ENCODE data around the gene ZSWIM6. TPM values are rescaled to one million over a fixed set of nuclear protein-coding genes. Genes with fewer than 3 reads are reported as not detected.

ZSWIM6 gene
- total RNA-seq, 1 donor from 2014 or later: 50.2 TPM

DNA sequence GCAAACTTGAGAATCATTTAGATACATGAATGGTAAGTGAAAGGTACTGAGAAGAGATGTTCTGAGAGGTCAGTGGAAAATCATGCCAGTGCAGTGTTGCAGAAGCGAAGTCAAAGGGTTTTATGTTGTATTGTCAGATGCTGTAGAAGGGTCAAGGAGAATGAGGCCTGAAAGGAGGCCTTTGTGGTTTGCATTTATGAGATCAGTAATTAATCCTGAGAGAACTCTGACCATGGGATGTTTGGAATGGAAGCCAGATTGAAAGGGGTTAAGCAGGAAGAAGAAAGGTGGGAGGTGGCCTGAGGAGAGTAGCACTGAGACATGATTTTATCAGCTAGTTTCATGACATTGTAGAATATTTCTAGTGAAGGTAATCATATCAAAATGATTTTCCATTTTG lies 97.8 kb downstream of the ZSWIM6 start:
- Mint-ChIP-seq H3K4me1 (ENCODE audit: low read depth, unreplicated experiment) (peaks cover 14% of the 10 kb centered on the region), H3K27ac (ENCODE audit: unreplicated experiment) (no peak overlapping the region), H3K4me3 (ENCODE audit: unreplicated experiment) (no peak overlapping the region), H3K36me3 (ENCODE audit: unreplicated experiment) (no peaks in the 10 kb centered on the region), H3K27me3 (ENCODE audit: unreplicated experiment) (no peaks in the 10 kb centered on the region), H3K9me3 (ENCODE audit: unreplicated experiment) (peaks cover 2% of the 10 kb centered on the region)
- DNase-seq: no peak
- TF ChIP-seq, protein P1, sequence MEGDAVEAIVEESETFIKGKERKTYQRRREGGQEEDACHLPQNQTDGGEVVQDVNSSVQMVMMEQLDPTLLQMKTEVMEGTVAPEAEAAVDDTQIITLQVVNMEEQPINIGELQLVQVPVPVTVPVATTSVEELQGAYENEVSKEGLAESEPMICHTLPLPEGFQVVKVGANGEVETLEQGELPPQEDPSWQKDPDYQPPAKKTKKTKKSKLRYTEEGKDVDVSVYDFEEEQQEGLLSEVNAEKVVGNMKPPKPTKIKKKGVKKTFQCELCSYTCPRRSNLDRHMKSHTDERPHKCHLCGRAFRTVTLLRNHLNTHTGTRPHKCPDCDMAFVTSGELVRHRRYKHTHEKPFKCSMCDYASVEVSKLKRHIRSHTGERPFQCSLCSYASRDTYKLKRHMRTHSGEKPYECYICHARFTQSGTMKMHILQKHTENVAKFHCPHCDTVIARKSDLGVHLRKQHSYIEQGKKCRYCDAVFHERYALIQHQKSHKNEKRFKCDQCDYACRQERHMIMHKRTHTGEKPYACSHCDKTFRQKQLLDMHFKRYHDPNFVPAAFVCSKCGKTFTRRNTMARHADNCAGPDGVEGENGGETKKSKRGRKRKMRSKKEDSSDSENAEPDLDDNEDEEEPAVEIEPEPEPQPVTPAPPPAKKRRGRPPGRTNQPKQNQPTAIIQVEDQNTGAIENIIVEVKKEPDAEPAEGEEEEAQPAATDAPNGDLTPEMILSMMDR (IDR thresholded peaks at IDR 0.05; ENCODE audit: partially characterized antibody, unreplicated experiment): no peak

DNA sequence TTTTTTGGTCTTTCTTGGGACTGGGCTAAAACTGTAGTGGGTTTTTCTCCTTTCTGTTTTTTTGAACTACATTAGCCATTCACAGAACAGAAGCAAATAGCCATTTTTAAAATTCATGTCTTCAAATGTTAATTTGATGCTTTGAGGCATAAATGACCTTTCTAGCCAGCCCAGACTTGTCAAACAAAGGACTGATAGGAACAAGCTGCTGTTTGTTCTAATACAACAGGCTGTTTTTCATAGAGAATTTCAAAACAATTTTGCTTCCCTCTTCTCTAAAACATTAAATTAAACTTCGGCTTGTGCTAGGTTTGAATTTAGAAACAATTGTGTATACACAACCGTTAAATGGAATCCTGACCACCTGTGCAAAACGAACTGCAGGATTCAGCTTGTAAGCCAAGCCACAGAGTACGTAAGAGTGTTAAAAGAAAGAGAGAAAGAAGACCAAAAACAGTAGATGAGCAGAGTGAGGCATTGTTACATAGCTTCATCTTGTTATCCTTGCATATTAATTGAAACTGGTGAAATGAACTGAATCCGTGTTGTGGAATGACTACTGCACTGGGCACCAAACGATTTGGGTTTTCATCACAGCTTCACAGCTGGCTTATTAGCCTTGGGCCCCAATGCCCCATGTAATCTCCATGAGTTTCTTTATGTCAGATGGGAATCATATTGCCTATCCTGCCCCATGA lies 100.0 kb downstream of the ZSWIM6 start:
- H3K9me3 Mint-ChIP-seq (ENCODE audit: unreplicated experiment): peaks cover 2% of the 10 kb centered on the region
- H3K4me3 Mint-ChIP-seq (ENCODE audit: unreplicated experiment): no peak overlapping the region
- peaks cover 19% of the 10 kb centered on the region for H3K4me1 Mint-ChIP-seq (ENCODE audit: low read depth, unreplicated experiment)
- no peaks in the 10 kb centered on the region for H3K27me3 Mint-ChIP-seq (ENCODE audit: unreplicated experiment)
- TF ChIP-seq, protein P1 (IDR thresholded peaks at IDR 0.05; ENCODE audit: partially characterized antibody, unreplicated experiment): no peak
- no peak overlapping the region for H3K27ac Mint-ChIP-seq (ENCODE audit: unreplicated experiment)
- DNase-seq: no peak
- H3K36me3 Mint-ChIP-seq (ENCODE audit: unreplicated experiment): no peaks in the 10 kb centered on the region

DNA sequence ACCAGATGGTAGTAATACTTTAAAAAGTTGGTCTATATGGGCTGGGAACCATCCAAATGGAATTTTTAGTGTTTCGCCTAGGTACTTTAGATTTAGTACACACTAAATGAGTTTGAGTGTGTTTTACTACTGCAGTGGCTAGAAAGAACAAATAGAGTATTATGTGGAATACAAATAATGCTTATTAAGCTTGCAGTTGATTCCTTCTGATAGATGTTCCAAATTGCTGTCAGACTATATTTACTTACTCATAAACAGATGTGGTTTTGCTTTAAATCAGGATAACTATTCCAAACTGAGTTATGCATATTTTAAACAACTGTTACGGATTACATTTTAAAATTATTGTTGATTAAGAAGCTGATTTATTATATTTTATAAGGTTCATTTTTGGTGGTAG lies 103.3 kb downstream of the ZSWIM6 start:
- no peaks in the 10 kb centered on the region for H3K27me3 Mint-ChIP-seq (ENCODE audit: unreplicated experiment)

DNA sequence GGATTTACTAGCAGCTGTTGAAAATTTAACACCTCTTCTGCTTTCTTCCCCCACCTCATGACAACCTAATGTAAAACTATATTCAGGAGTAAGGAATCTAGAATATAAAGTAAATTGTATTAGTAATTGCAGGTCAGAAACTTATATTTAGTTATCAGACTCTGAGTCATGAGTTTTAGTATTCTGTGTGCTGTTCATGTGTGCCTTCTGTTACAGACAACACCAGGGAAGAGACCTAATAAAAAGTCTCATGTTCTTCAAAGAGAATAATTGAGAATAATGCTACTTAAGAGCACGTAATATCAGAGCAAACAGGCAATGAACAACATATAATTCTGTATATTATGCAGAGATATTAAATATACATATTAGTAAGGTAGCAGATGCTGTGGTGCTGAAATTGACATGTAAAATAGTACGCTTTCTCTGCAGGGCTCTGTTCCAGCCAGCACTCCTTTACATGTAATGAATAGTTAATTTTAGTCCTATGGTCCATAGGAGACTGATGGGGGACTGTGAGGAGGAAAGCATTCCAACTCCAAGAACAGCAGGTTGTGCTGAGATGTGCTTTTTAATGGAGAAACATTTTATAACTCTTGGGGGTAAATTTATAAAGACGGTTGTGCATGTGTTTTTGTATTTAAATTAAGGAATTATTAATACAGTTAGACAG lies 106.4 kb downstream of the ZSWIM6 start:
- Mint-ChIP-seq H3K27me3 (ENCODE audit: unreplicated experiment) (no peaks in the 10 kb centered on the region), H3K4me3 (ENCODE audit: unreplicated experiment) (no peak overlapping the region), H3K27ac (ENCODE audit: unreplicated experiment) (peak overlapping the region; percentile 41), H3K9me3 (ENCODE audit: unreplicated experiment) (peaks cover 9% of the 10 kb centered on the region), H3K4me1 (ENCODE audit: low read depth, unreplicated experiment) (peaks cover 14% of the 10 kb centered on the region), H3K36me3 (ENCODE audit: unreplicated experiment) (peaks cover 17% of the 10 kb centered on the region)
- TF ChIP-seq, protein P1 (IDR thresholded peaks at IDR 0.05; ENCODE audit: partially characterized antibody, unreplicated experiment): no peak
- no peak for DNase-seq

More for the DNA sequence above, 103.3 kb downstream of the ZSWIM6 start:
- H3K4me3 Mint-ChIP-seq (ENCODE audit: unreplicated experiment): no peak overlapping the region
- DNase-seq: no peak
- peaks cover 2% of the 10 kb centered on the region for H3K9me3 Mint-ChIP-seq (ENCODE audit: unreplicated experiment)
- H3K36me3 Mint-ChIP-seq (ENCODE audit: unreplicated experiment): no peaks in the 10 kb centered on the region
- no peak overlapping the region for H3K27ac Mint-ChIP-seq (ENCODE audit: unreplicated experiment)
- peaks cover 20% of the 10 kb centered on the region for H3K4me1 Mint-ChIP-seq (ENCODE audit: low read depth, unreplicated experiment)
- TF ChIP-seq, protein P1 (IDR thresholded peaks at IDR 0.05; ENCODE audit: partially characterized antibody, unreplicated experiment): no peak

DNA sequence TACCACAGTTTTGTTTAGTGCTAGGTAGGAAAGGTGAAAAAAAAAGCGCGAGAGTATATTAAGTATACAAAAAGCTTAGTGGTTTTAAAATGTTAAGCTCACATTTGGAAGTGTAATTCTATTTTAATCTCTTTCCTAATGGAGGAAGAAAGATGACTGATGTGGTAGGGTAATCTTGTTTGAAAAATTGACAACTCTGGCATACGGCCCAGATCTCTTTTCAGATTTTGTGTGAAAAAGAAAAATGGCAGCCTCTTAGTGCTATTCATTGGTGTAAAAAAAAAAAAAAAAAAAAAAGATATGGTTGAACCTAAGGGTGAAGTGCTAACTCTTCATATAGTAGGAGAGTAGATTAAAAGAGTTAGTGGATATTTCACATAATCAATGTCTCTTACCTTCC lies 108.0 kb downstream of the ZSWIM6 start:
- Mint-ChIP-seq H3K27me3 (ENCODE audit: unreplicated experiment) (no peaks in the 10 kb centered on the region), H3K36me3 (ENCODE audit: unreplicated experiment) (peaks cover 19% of the 10 kb centered on the region), H3K4me1 (ENCODE audit: low read depth, unreplicated experiment) (peaks cover 14% of the 10 kb centered on the region), H3K27ac (ENCODE audit: unreplicated experiment) (no peak overlapping the region), H3K4me3 (ENCODE audit: unreplicated experiment) (no peak overlapping the region), H3K9me3 (ENCODE audit: unreplicated experiment) (peaks cover 9% of the 10 kb centered on the region)
- TF ChIP-seq, protein P1 (IDR thresholded peaks at IDR 0.05; ENCODE audit: partially characterized antibody, unreplicated experiment): no peak
- DNase-seq: no peak

Measured in glutamatergic neuron (in vitro differentiated cells).